ENCODE data around the gene ZG16B.
A peak's percentile ranks its signal among the peaks of the same experiment; 100 is the strongest.

Gene ZG16B

DNA sequence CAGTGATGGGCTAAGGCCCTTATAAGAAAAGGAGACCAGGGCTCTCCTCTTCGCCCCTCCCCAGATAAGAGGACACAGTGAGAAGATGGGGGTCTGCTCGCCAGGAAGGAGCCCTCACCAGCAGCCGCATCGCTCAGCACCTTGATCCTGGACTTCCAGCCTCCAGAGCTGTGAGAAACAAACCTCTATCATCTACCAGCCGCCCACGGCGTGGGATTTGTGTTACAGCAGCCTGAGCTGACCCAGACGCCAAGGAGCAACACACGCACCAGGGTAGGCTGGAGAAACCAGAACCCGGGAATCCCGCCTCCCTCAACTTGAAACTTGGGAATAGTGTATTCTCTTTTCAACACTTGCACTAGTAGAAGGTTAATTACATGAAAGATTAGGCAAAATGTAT lies 4.2 kb upstream of the ZG16B start:
- H3K27ac Mint-ChIP-seq, result no peak overlapping the region
- no peaks in the 10 kb centered on the region for H3K9me3 Mint-ChIP-seq
- H3K36me3 Mint-ChIP-seq (ENCODE audit: low read depth), result no peaks in the 10 kb centered on the region

DNA sequence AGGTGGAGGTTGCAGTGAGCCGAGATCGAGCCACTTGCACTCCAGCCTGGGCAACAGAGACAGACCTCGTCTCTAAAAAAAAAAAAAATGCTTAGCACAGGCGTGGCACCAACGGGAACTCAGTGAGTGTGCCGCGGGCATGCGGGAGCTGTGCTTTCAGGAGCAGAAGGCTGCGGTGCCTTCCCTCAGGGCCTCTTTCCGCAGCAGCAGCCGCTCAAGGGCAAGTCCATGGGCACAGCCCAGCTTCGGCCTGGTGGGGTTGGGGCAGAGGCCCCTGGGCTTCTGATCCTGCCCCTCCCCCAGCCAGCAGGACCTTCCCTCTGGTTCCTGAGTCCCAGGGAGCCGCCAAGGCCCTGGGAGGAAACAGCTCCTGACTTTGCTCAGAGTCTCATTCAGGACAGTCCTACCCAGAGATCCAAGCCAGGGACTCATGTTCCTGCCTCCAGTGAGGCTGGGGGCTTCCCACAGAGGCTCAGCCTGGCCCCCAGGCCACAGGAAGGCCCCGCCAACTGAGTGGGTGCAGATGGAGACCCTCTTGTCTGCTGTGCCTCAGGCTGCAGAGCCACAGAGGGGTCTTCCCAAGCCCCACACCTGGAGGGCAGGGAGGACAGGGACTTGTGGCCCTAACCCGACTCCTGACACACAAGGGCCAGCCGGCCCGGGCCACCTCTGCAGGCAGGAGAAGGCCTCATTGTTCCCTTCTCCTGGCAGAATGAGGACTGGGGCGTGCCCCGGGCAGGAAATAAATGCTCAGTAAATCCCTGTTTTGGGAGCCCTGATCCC lies 3.3 kb upstream of the ZG16B start:
- H3K9me3 Mint-ChIP-seq, result no peaks in the 10 kb centered on the region
- H3K4me1 Mint-ChIP-seq (ENCODE audit: low read depth), result peaks cover 2% of the 10 kb centered on the region

More for the DNA sequence above, 4.2 kb upstream of the ZG16B start:
- Mint-ChIP-seq H3K27me3 (ENCODE audit: low read depth) (peaks cover 4% of the 10 kb centered on the region), H3K4me1 (ENCODE audit: low read depth) (peaks cover 2% of the 10 kb centered on the region), H3K4me3 (no peak overlapping the region)

DNA sequence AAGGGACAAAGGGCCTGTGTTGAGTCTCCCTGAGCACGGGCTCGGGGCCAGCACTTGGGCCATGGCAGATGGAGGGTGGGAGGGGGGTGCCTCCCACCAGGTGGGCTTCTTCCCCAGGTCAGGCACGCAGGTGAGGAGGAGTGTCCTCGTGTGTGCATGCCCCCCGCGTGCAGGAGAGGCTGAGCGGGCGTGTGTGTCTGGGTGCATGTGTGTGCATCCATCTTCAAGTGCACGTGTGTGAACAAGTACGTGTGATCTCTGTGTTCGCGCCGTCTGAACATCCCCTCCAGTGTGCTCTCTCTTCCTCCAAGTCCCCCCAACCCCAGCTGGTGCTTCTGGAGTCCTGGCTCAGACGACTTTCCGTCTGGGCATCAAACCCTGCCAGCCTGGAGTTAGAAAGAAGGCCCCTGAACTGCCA lies 2.7 kb upstream of the ZG16B start:
- H3K4me3 Mint-ChIP-seq, result no peak overlapping the region
- no peaks in the 10 kb centered on the region for H3K9me3 Mint-ChIP-seq
- peaks cover 2% of the 10 kb centered on the region for H3K36me3 Mint-ChIP-seq (ENCODE audit: low read depth)
- peaks cover 2% of the 10 kb centered on the region for H3K4me1 Mint-ChIP-seq (ENCODE audit: low read depth)
- peaks cover 4% of the 10 kb centered on the region for H3K27me3 Mint-ChIP-seq (ENCODE audit: low read depth)
- no peak overlapping the region for H3K27ac Mint-ChIP-seq

More for the DNA sequence above, 3.3 kb upstream of the ZG16B start:
- H3K36me3 Mint-ChIP-seq (ENCODE audit: low read depth), result peaks cover 2% of the 10 kb centered on the region
- H3K27ac Mint-ChIP-seq, result no peak overlapping the region
- H3K27me3 Mint-ChIP-seq (ENCODE audit: low read depth), result peaks cover 4% of the 10 kb centered on the region
- no peak overlapping the region for H3K4me3 Mint-ChIP-seq

DNA sequence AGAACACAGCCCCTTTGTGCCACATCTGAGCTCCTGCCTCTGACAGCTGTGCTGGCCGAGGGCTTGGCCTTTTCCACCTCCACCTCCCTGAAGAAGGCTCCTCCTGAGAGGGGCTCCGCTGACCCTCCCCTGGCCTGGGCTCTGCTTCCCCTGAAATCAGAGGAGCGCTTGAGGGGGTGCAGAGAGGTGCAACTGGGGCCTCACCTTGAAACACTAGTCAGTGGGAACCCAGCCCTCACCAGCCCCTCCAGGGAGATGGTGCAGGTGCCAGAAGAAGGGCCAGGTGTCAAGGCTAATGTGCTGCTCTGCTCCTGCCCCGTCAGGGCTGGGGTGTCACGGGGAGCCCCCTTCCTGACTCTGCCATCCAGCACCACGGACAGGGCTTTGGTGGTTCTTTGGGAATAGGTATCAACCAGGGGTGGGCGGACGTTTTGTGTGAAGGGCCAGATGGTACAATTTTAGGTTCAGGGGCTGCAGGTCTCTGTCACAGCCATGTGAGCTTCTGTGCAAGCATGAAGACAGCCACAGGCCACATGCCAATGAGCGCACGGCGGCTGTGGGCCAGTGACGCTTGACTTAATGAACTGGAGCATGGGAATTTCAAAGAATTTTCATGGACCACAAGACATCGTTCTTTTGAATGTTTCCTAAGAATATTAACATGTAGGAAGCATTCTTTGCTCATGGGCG lies 2.1 kb upstream of the ZG16B start:
- H3K36me3 Mint-ChIP-seq (ENCODE audit: low read depth), result peaks cover 2% of the 10 kb centered on the region
- H3K4me1 Mint-ChIP-seq (ENCODE audit: low read depth), result peaks cover 2% of the 10 kb centered on the region
- H3K9me3 Mint-ChIP-seq, result peaks cover 5% of the 10 kb centered on the region
- H3K4me3 Mint-ChIP-seq, result no peak overlapping the region
- H3K27me3 Mint-ChIP-seq (ENCODE audit: low read depth), result peaks cover 4% of the 10 kb centered on the region
- no peak overlapping the region for H3K27ac Mint-ChIP-seq

DNA sequence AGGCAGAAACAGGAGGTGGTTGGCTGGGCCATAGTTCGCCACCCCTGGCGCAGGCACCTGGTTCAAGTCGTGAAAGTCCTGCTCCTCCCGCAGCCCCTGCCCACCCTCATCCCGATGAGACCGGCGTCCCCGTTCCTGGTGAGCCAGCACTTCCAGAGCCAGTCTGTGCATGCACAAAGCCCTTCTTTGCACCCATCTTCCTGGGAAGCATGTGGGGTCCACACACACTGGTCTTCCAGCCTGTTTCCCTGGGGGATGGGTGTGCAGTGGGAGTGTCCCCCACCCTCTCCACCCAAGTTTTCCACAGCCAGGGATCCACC lies 1.6 kb upstream of the ZG16B start:
- Mint-ChIP-seq H3K27me3 (ENCODE audit: low read depth) (no peaks in the 10 kb centered on the region), H3K4me1 (ENCODE audit: low read depth) (peaks cover 2% of the 10 kb centered on the region)

DNA sequence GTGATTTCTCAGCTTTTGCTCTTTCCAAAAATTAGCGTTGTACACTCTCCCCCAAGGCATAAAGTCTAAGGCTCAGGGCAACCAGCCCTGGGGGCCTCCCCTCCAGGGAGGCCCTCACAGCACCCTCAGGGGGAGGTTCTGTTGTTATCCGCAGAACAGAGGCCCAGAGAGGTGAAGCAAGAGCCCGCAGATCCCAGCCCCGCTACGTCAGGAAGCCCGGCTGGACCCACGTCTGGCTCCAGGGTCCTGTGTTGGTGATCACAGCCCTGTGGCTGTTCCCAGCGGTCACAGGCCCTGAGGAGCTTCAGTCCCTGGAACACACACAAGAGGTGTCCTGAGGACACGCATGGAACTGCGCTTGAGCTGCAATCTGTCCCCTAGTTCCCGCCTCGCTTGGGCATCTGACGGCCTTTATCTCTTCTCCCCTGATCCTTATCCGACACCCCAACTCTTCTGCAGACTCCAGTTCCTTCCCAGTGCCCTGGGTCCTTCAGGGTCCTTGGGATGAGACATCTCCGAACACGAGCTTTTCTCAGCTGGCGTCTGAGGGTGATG lies 1.1 kb upstream of the ZG16B start:
- Mint-ChIP-seq H3K36me3 (ENCODE audit: low read depth) (peaks cover 2% of the 10 kb centered on the region), H3K9me3 (peaks cover 5% of the 10 kb centered on the region), H3K27ac (no peak overlapping the region), H3K4me3 (no peak overlapping the region), H3K4me1 (ENCODE audit: low read depth) (peaks cover 2% of the 10 kb centered on the region), H3K27me3 (ENCODE audit: low read depth) (no peaks in the 10 kb centered on the region)

More for the DNA sequence above, 1.6 kb upstream of the ZG16B start:
- Mint-ChIP-seq H3K9me3 (peaks cover 5% of the 10 kb centered on the region), H3K27ac (no peak overlapping the region), H3K4me3 (no peak overlapping the region), H3K36me3 (ENCODE audit: low read depth) (peaks cover 2% of the 10 kb centered on the region)

DNA sequence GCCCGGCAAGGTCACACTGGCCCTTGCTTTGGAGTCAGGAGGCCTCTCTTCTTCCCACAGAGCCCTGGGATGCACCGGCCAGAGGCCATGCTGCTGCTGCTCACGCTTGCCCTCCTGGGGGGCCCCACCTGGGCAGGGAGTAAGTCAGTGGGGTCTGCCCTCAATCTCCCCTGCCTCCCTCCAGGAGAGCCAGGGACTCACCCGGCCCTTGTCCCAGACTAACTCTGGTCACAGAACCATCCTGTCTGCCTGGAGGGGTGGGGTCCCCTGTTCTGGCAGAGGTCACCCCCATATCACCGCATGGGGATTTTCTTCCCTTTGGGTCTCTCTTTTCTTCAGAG lies 222 bp downstream of the ZG16B start:
- Mint-ChIP-seq H3K36me3 (ENCODE audit: low read depth) (peaks cover 2% of the 10 kb centered on the region), H3K9me3 (peaks cover 5% of the 10 kb centered on the region), H3K27ac (peak overlapping the region; percentile 73), H3K27me3 (ENCODE audit: low read depth) (no peaks in the 10 kb centered on the region), H3K4me3 (peak overlapping the region; percentile 46), H3K4me1 (ENCODE audit: low read depth) (peaks cover 2% of the 10 kb centered on the region)

DNA sequence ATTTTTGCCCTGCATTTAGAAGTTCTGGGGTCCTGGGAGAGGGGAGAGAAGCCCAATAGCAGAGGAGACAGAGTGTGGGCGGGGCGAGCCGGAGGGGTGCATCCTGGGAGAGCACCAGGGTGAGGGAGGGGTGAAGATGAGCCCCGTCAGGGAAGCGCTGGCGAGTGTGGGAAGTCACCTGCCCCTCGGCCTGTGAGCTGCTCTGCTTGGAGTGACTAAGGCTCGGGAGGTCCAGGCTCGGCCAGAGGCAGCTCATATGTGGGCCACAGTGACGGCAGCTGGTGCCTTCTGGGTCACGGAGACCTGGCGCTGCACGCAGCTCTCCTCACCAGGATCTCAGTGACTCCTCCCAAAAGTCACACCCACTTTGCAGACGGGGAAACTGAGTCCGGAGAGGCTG lies 1.1 kb downstream of the ZG16B start:
- H3K4me1 Mint-ChIP-seq (ENCODE audit: low read depth), result peaks cover 2% of the 10 kb centered on the region
- peak overlapping the region; percentile 11 for H3K27ac Mint-ChIP-seq
- no peaks in the 10 kb centered on the region for H3K27me3 Mint-ChIP-seq (ENCODE audit: low read depth)
- H3K36me3 Mint-ChIP-seq (ENCODE audit: low read depth), result peaks cover 2% of the 10 kb centered on the region
- H3K4me3 Mint-ChIP-seq, result no peak overlapping the region
- H3K9me3 Mint-ChIP-seq, result peaks cover 5% of the 10 kb centered on the region

DNA sequence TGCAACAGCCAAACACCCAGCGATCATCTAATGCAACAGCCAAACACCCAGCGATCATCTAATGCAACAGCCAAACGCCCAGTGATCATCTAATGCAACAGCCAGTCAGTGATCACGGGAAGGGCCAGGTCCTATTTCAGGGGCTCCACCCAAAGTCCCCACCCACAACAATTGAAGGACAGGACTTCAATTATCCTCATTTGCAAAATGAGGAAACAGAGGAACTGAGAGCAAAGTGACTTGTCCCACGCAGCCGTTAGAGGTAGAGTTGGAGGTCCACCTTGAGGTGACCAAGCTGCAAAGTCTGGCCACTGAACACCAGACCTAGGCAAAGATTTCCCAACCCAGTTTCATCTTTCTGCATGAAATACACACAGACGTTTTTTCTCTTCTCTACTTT lies 3.7 kb downstream of the ZG16B start:
- no peak overlapping the region for H3K4me3 Mint-ChIP-seq
- peaks cover 5% of the 10 kb centered on the region for H3K4me1 Mint-ChIP-seq (ENCODE audit: low read depth)
- H3K9me3 Mint-ChIP-seq, result peaks cover 5% of the 10 kb centered on the region
- no peak overlapping the region for H3K27ac Mint-ChIP-seq
- peaks cover 2% of the 10 kb centered on the region for H3K36me3 Mint-ChIP-seq (ENCODE audit: low read depth)
- peaks cover 4% of the 10 kb centered on the region for H3K27me3 Mint-ChIP-seq (ENCODE audit: low read depth)

DNA sequence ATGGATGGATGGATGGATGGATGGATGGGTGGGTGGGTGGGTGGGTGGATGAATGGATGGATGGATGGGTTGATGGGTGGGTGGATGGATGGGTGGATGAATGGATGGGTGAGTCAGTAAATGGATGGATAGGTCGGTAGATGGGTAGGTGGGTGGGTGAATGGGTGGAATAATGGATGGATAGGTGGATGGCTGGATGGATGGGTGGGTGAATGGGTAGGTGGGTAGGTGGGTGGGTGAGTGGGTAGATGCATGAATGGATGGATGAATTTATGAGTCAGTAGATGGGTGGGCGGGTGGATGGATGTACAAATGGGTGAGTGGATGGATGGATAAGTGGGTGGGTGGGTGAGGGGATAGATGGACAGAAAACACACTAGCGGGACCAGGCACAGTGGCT lies 4.9 kb downstream of the ZG16B start:
- no peak overlapping the region for H3K4me3 Mint-ChIP-seq
- peaks cover 4% of the 10 kb centered on the region for H3K27me3 Mint-ChIP-seq (ENCODE audit: low read depth)
- H3K4me1 Mint-ChIP-seq (ENCODE audit: low read depth), result peaks cover 5% of the 10 kb centered on the region
- peaks cover 2% of the 10 kb centered on the region for H3K36me3 Mint-ChIP-seq (ENCODE audit: low read depth)
- no peak overlapping the region for H3K27ac Mint-ChIP-seq
- H3K9me3 Mint-ChIP-seq, result peaks cover 5% of the 10 kb centered on the region

DNA sequence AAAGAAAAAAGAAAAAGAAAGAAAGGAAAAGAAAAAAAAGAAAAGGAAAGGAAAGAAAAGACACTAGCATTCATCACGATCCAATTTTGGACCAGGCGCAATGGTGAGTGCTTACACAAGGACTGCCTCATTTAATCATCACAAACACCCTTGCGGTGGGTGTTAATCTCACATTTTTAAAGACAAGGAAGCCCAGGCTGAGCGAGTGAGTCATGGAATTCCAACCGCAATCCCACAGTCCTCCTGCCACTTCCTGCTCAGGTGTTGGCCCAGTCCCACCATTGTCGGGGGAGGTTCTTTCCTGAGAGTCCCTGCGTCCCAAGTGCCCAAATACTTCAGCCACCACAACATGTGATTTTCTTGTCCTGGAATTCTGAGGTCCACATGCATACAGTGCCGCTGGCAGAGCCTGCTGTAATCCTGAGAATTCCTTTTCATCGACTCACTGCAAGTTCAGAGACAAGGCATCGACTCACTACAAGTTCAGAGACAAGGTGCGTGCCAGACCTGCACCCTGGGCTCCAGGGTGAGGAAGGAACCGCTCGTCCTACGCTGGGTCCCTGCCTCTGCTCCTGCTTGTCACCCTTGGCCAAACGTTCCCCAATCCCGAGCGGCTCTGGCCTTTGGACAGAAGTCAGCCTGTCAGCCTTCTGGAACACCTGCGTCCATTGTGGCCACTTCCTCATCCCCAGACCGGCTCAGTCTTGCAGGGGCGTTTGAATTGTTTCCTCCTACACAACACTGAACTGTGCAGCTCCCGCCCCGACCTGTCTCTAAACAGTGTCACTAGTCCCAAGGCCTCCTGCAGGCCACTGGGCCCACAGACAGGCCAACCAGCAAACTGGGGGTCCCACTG lies 5.8 kb downstream of the ZG16B start:
- no peak overlapping the region for H3K4me3 Mint-ChIP-seq
- peaks cover 5% of the 10 kb centered on the region for H3K9me3 Mint-ChIP-seq
- H3K4me1 Mint-ChIP-seq (ENCODE audit: low read depth), result peaks cover 3% of the 10 kb centered on the region
- peaks cover 4% of the 10 kb centered on the region for H3K27me3 Mint-ChIP-seq (ENCODE audit: low read depth)
- H3K36me3 Mint-ChIP-seq (ENCODE audit: low read depth), result peaks cover 2% of the 10 kb centered on the region
- H3K27ac Mint-ChIP-seq, result no peak overlapping the region

DNA sequence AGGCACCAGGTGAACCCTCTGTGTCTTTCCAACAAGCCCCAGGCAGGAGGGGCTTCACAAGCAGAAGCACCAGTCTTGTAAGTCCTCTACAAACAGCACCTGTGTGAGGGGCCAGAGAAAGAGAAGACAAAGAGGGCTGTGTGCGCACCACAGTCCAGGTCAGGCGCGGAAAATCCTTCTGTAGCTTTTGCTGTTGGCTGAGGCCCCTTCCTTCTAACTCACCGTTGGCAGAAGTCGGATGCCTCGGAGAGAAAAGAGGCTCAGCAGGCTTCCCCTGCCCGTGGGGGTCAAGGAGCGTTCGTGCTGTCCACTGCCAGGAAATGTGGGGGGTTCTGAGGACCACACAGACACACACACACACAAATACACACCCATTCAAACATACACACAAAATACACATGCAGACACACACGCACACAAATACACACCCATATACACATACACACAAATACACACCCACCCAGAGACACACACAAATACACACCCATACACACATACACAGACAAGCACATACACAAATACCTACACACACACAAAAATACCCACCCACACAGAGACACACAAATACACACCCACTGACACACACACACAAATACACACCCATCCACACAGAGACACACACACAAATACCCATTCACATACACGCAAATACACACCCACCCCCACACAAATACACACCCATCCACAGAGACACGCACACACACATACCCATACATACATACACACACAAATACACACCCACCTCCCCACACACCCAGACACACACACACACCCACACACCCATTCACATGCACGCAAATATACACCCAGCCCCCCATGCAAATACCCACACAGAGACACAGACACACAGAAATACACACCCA lies 6.8 kb downstream of the ZG16B start:
- Mint-ChIP-seq H3K4me3 (no peak overlapping the region), H3K27ac (no peak overlapping the region), H3K4me1 (ENCODE audit: low read depth) (peaks cover 6% of the 10 kb centered on the region), H3K27me3 (ENCODE audit: low read depth) (peaks cover 4% of the 10 kb centered on the region), H3K9me3 (peaks cover 5% of the 10 kb centered on the region), H3K36me3 (ENCODE audit: low read depth) (no peaks in the 10 kb centered on the region)

DNA sequence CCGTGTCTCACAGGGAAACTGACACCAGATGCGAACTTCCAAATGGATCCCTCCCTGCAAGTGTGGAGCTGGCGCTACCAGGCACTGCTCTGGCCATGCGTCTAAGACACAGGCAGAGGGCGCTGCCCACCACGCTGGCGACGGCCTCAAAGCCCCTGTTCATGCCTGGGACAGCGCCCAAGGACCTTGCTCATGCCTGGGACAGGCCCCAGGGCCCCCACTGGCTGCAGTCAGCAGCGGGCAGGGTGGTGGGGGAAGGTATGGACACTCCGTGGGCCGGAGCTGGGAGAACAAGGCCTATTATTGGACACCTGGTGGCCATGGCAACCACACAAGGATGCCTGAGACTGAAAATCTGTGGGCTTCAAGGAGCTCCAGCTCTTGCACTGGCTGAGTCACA lies 8.8 kb downstream of the ZG16B start:
- Mint-ChIP-seq H3K9me3 (no peaks in the 10 kb centered on the region), H3K4me1 (ENCODE audit: low read depth) (peaks cover 10% of the 10 kb centered on the region), H3K27ac (no peak overlapping the region), H3K4me3 (no peak overlapping the region), H3K36me3 (ENCODE audit: low read depth) (no peaks in the 10 kb centered on the region), H3K27me3 (ENCODE audit: low read depth) (peaks cover 4% of the 10 kb centered on the region)
